ENCODE data around the gene CDK18. TPM values are rescaled to one million over a fixed set of nuclear protein-coding genes. Genes with fewer than 3 reads are reported as not detected.

Gene CDK18
- total and polyA plus RNA-seq, 10 of the 15 experiments (the other 5 are each of a cell fraction or from before 2014, with no cell fraction given) = 0.13 to 4.4 (median 0.52) TPM; not detected in 2

DNA sequence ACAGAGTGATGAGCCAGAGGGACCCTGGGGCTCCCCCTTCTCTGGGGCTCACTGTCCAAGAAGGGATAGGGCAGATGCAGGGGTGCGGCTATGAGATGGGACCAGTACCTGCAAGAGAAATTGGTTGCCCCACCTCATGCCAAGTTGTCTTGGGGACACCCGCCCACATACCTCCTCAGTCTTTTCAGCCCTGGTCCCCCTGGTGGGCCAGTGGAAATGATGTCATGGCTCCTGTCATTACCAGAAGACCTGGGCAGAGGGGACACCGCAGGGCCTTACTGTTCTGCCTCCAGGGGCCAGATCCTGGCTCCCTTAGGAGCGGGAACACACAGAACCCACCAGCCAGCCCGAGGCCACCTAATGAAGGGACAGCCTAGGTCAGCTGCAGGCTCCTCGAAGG, 63.2 kb downstream of the CDK18 start:
- POLR2A ChIA-PET = no interaction called here
- TF ChIP-seq NFYB (IDR thresholded peaks at IDR 0.05; ENCODE audit: insufficient read depth, low read depth, low read length) (no peak), PKNOX1 (IDR thresholded peaks at IDR 0.05) (no peak), MYB (IDR thresholded peaks at IDR 0.05; ENCODE audit: borderline replicate concordance, low read depth, low read length) (no peak), IKZF2 (IDR thresholded peaks at IDR 0.05) (no peak)
- in situ Hi-C loops (cut with MboI) (no loop called here), intact Hi-C loops (cut with micrococcal nuclease; ENCODE audit: unreplicated experiment) (no loop called here)
- Histone ChIP-seq H3K4me2 (ENCODE audit: control insufficient read depth, insufficient read depth) (no peak overlapping the region), H3K27ac (ENCODE audit: control insufficient read depth, insufficient read depth) (no peak overlapping the region), H3K79me2 (ENCODE audit: control insufficient read depth, insufficient read depth, low read length) (no peaks in the 10 kb centered on the region), H4K20me1 (ENCODE audit: control insufficient read depth, insufficient read depth) (no peaks in the 10 kb centered on the region), H3K4me1 (ENCODE audit: control insufficient read depth, insufficient read depth, low read length) (no peaks in the 10 kb centered on the region), H3K9me3 (replicated peaks; ENCODE audit: control insufficient read depth, insufficient read depth, low read length) (no peaks in the 10 kb centered on the region; the same call in 2 of the 3 replicates), H3K27me3 (replicated peaks in 1 of 2; ENCODE audit: control insufficient read depth in 2 of 2, insufficient read depth in 2 of 2, low read length in 1 of 2) (peaks cover 9 to 17% of the 10 kb centered on the region in 2 experiments), H2AFZ (ENCODE audit: control insufficient read depth, low read depth, low read length) (no peak overlapping the region), H3K9ac (ENCODE audit: control insufficient read depth, insufficient read depth, low read length) (no peak overlapping the region), H3K4me3 (no peak overlapping the region), H3K36me3 (ENCODE audit: control insufficient read depth in 2 of 2, insufficient read depth in 2 of 2, low read length in 1 of 2) (no peaks in the 10 kb centered on the region)
- DNase-seq (ENCODE audit: low read depth, low spot score) (no peak), ATAC-seq (no peak), FAIRE-seq (no peak)
- WGBS (ENCODE audit: insufficient coverage, insufficient replicate concordance, low lambda C conversion rate, missing lambda C conversion rate) = 43% methylated on average over 6 of the region's 6 CpGs
- RAD21 ChIA-PET (ENCODE audit: unreplicated experiment) = no interaction called here
- CTCF ChIA-PET = interaction anchor here (1.1 kb wide), 1 partner anchor 43 kb away, joined by 5 read pairs; no protein-coding TSS in a partner anchor
- no TSS peak for BruUV-seq (replicated peaks)
- SMC1A ChIA-PET (ENCODE audit: uncharacterized antibody, unreplicated experiment) = no interaction called here

- intact Hi-C loops (cut with micrococcal nuclease; ENCODE audit: unreplicated experiment) = no loop called here
- in situ Hi-C loops (cut with MboI) = no loop called here
- ChIA-PET CTCF (no interaction called here), RAD21 (ENCODE audit: unreplicated experiment) (no interaction called here), POLR2A (no interaction called here), SMC1A (ENCODE audit: uncharacterized antibody, unreplicated experiment) (no interaction called here)
- ATAC-seq (no peak), FAIRE-seq (no peak), DNase-seq (ENCODE audit: low read depth, low spot score) (no peak)
- no peak overlapping the region for H3K9ac ChIP-seq (ENCODE audit: control insufficient read depth, insufficient read depth, low read length)
- H3K9me3 ChIP-seq (replicated peaks; ENCODE audit: control insufficient read depth, insufficient read depth, low read length) = no peaks in the 10 kb centered on the region
- no peaks in the 10 kb centered on the region for H3K4me1 ChIP-seq (ENCODE audit: control insufficient read depth, insufficient read depth, low read length)
- no peaks in the 10 kb centered on the region for H3K36me3 ChIP-seq (ENCODE audit: control insufficient read depth in 2 of 2, insufficient read depth in 2 of 2, low read length in 1 of 2)
- H2AFZ ChIP-seq (ENCODE audit: control insufficient read depth, low read depth, low read length) = no peak overlapping the region
- WGBS (ENCODE audit: insufficient coverage, insufficient replicate concordance, low lambda C conversion rate, missing lambda C conversion rate) = 60% methylated on average over 5 of the region's 5 CpGs
- H4K20me1 ChIP-seq (ENCODE audit: control insufficient read depth, insufficient read depth) = no peaks in the 10 kb centered on the region
- no TSS peak for BruUV-seq (replicated peaks)
- H3K4me2 ChIP-seq (ENCODE audit: control insufficient read depth, insufficient read depth) = no peak overlapping the region
- H3K27ac ChIP-seq (ENCODE audit: control insufficient read depth, insufficient read depth) = no peak overlapping the region
- no peak overlapping the region for H3K4me3 ChIP-seq
- no peaks in the 10 kb centered on the region for H3K79me2 ChIP-seq (ENCODE audit: control insufficient read depth, insufficient read depth, low read length)
- peaks cover 9 to 17% of the 10 kb centered on the region in 2 experiments for H3K27me3 ChIP-seq (replicated peaks in 1 of 2; ENCODE audit: control insufficient read depth in 2 of 2, insufficient read depth in 2 of 2, low read length in 1 of 2)
- TF ChIP-seq TCF12 (IDR thresholded peaks at IDR 0.05; ENCODE audit: low read depth, low read length) = no peak
- no peak for TF ChIP-seq SRF (IDR thresholded peaks at IDR 0.05; ENCODE audit: low read depth in 2 of 2, low read length in 2 of 2)
- no peak for TF ChIP-seq SUZ12 (IDR thresholded peaks at IDR 0.05; ENCODE audit: unreplicated experiment)
- no peak for TF ChIP-seq NBN (IDR thresholded peaks at IDR 0.05)
- TF ChIP-seq YY1 (IDR thresholded peaks at IDR 0.05; ENCODE audit: low read depth, low read length) = no peak
- TF ChIP-seq POLR2AphosphoS2 (IDR thresholded peaks at IDR 0.05; ENCODE audit: low read depth, low read length) = no peak
- TF ChIP-seq MTA2 (IDR thresholded peaks at IDR 0.05; ENCODE audit: low read depth) = no peak
- TF ChIP-seq ATF7 (IDR thresholded peaks at IDR 0.05; ENCODE audit: low read depth) = no peak
- TF ChIP-seq CREB1 (IDR thresholded peaks at IDR 0.05; ENCODE audit: low read depth) = no peak
- no peak for TF ChIP-seq FOXM1 (IDR thresholded peaks at IDR 0.05; ENCODE audit: low read depth, low read length)
- TF ChIP-seq EZH2 (IDR thresholded peaks at IDR 0.05; ENCODE audit: borderline replicate concordance, control insufficient read depth, low read depth, low read length) = no peak
- no peak for TF ChIP-seq MTA3 (IDR thresholded peaks at IDR 0.05; ENCODE audit: borderline replicate concordance, low read length)
- no peak for TF ChIP-seq MLLT1 (IDR thresholded peaks at IDR 0.05)
- TF ChIP-seq MEF2B (IDR thresholded peaks at IDR 0.05; ENCODE audit: partially characterized antibody, poor library complexity, severe bottlenecking) = no peak
- no peak for TF ChIP-seq RBBP5 (conservative IDR thresholded peaks at IDR 0.05)
Observed at GRCh38 chr1:205568135-205568468, 63.6 kb downstream of the CDK18 start.

Measured in GM12878 (cell line).